ENCODE data around the gene SARDH. TPM values are rescaled to one million over a fixed set of nuclear protein-coding genes. Genes with fewer than 3 reads are reported as not detected.
"Not testable (repeated sequence)": the region's sequence is repeated elsewhere in the genome, so short reads cannot be mapped to it uniquely, and the experiment has no call there.

The SARDH gene
- total RNA-seq, 4 donors from 2014 or later, result 0.47 to 5.0 (median 0.95) TPM

DNA sequence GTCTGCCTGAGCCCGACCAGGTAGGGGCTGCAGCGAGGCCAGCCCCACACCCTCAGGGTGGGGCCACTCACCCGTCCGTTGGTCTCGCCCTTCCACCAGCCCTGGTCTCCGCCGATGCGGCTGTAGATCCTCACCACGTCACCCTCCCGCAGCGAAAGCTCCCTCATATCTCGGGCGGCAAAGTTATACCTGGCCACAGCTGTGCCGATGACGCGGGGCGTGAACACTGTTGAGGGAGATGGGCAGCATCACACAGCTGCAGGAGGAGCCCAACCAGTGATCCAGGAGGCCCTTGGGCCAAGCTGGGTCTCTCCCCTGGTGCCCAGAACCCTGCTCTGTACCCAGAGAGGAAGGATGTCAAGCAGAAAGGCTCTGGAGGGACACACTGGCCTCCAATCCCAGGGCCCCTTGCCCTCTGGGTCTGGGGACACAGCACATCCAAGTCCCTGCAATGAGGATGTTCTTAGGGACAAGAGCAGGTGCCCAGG is 30.3 kb upstream of the SARDH start:
- H3K4me1 ChIP-seq, result no peaks in the 10 kb centered on the region
- H3K27me3 ChIP-seq, result no peaks in the 10 kb centered on the region
- DNase-seq, result peak in 2 of 3 donors; percentile 26 to 27
- no peak overlapping the region for H3K4me3 ChIP-seq
- TF ChIP-seq, protein P1, sequence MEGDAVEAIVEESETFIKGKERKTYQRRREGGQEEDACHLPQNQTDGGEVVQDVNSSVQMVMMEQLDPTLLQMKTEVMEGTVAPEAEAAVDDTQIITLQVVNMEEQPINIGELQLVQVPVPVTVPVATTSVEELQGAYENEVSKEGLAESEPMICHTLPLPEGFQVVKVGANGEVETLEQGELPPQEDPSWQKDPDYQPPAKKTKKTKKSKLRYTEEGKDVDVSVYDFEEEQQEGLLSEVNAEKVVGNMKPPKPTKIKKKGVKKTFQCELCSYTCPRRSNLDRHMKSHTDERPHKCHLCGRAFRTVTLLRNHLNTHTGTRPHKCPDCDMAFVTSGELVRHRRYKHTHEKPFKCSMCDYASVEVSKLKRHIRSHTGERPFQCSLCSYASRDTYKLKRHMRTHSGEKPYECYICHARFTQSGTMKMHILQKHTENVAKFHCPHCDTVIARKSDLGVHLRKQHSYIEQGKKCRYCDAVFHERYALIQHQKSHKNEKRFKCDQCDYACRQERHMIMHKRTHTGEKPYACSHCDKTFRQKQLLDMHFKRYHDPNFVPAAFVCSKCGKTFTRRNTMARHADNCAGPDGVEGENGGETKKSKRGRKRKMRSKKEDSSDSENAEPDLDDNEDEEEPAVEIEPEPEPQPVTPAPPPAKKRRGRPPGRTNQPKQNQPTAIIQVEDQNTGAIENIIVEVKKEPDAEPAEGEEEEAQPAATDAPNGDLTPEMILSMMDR (IDR thresholded peaks at IDR 0.05), result no peak
- no peak for TF ChIP-seq POLR2A (IDR thresholded peaks at IDR 0.05)
- peaks cover 0 to 6% (median 3%) of the 10 kb centered on the region in 4 donors for H3K9me3 ChIP-seq
- H3K36me3 ChIP-seq, result peaks cover 0 to 68% (median 0%) of the 10 kb centered on the region in 3 donors
- no peak overlapping the region for H3K27ac ChIP-seq

DNA sequence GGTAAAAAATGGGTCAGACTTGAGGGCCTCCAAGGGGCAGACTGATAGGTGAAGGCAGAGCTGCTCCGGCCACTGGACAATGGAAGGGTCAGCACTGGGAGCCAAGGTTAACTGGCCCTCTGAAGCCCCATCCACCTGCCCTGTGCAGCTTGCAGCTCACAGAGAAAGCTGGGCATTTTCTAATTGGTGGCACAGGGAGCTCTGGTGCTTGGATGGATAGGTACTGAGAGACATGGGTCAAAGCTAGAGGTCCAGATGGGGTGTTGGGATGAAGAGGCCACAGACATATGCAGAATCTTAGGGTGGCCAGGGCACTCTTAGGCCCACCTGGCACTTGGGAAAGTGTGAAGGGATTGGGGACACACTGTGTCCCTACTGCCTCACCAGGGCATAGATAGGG is 29.5 kb upstream of the SARDH start:
- no peak for TF ChIP-seq POLR2A (IDR thresholded peaks at IDR 0.05)
- TF ChIP-seq, protein P1 (IDR thresholded peaks at IDR 0.05), result no peak
- Histone ChIP-seq H3K4me1 (no peaks in the 10 kb centered on the region), H3K4me3 (no peak overlapping the region), H3K27ac (no peak overlapping the region), H3K27me3 (no peaks in the 10 kb centered on the region), H3K9me3 (peaks cover 0 to 6% (median 3%) of the 10 kb centered on the region in 4 donors), H3K36me3 (peaks cover 0 to 67% (median 0%) of the 10 kb centered on the region in 3 donors)
- peak in 1 of 3 donors; percentile 14 for DNase-seq

DNA sequence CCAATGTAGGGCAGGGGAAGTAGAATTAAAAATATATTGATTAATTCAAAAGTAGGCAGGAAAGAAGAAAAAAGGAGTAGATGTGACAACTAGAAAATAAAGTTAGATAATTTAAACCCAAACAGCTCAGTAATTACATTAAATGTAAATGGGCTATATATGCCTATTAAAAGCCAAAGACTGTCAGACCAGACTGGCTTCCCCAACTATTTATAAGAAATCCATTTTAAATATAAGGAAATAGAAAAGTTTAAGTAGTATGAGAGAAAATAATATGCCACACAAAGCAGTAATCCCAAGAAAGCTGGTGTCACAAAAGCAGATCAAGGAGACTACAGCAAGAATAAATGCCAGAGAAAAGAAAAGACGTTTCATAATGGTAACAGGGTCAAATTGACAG is 28.9 kb upstream of the SARDH start:
- no peaks in the 10 kb centered on the region for H3K4me1 ChIP-seq
- peaks cover 0 to 65% (median 0%) of the 10 kb centered on the region in 3 donors for H3K36me3 ChIP-seq
- no peak overlapping the region for H3K27ac ChIP-seq
- peaks cover 0 to 6% (median 3%) of the 10 kb centered on the region in 4 donors for H3K9me3 ChIP-seq
- TF ChIP-seq POLR2A (IDR thresholded peaks at IDR 0.05), result no peak
- TF ChIP-seq, protein P1 (IDR thresholded peaks at IDR 0.05), result no peak
- H3K27me3 ChIP-seq, result no peaks in the 10 kb centered on the region
- no peak for DNase-seq
- no peak overlapping the region for H3K4me3 ChIP-seq

DNA sequence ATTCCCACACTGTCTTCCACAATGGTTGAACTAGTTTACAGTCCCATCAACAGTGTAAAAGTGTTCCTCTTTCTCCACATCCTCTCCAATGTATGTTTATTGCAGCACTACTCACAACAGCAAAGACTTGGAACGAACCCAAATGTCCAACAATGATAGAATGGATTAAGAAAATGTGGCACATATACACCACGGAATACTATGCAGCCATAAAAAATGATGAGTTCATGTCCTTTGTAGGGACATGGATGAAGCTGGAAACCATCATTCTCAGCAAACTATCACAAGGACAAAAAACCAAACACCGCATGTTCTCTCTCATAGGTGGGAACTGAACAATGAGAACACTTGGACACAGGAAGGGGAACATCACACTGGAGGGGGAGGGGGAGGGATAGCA is 28.1 kb upstream of the SARDH start:
- not testable (repeated sequence) for H3K27ac ChIP-seq, H3K9me3 ChIP-seq, H3K4me1 ChIP-seq, H3K4me3 ChIP-seq, H3K27me3 ChIP-seq, DNase-seq
- H3K36me3 ChIP-seq, result peaks cover 0 to 59% (median 0%) of the 10 kb centered on the region in 3 donors

DNA sequence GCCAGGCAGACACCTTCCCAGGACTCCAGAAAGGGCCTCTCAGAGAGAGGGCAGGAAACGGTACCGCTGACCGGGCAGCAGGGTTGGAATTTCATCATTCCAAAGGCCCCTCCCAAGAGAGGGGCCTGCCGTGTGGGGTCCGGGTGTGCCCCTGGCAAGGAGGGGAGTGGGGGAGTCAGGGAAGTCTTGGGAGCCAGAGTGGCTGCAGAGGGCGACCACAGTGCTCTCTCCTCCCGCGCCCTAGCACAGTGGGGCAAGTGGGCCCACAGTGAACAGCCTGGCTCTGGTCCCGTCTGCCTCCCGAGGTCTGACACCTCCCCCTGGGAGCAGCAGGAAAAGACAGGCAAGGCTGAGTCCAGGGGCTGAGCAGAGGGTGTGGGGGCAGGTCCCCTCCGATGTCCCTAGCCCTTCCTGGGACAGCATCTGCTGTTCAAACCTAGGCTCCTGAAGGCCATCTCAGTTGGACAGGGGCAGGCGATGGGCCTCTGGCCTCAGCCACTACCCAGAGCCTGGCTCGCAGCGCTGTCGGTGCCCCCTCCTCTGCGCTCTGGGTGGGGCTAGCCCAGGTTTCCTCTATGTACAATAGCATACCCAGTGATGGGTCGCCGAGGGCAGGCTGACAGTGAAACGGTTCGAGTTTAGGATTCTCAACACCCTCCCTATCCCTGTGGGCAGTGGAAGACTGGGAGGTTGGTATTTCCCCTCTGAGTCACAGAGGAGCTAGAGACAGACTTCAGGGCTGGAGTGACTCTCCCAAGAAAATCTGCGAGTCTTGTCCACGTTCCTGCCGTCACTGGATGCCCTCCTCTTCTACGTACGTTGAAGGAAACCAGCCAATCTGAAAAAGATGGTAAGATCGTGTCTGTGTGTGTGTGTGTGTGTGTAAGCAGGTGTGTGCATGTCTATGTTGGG is 25.4 kb upstream of the SARDH start:
- DNase-seq, result peak in 1 of 3 donors; percentile 30
- no peak for TF ChIP-seq POLR2A (IDR thresholded peaks at IDR 0.05)
- TF ChIP-seq, protein P1 (IDR thresholded peaks at IDR 0.05), result no peak
- H3K4me1 ChIP-seq, result no peaks in the 10 kb centered on the region
- H3K27me3 ChIP-seq, result no peaks in the 10 kb centered on the region
- no peak overlapping the region for H3K4me3 ChIP-seq
- H3K27ac ChIP-seq, result no peak overlapping the region
- peaks cover 0 to 6% (median 3%) of the 10 kb centered on the region in 4 donors for H3K9me3 ChIP-seq
- H3K36me3 ChIP-seq, result peaks cover 0 to 39% (median 0%) of the 10 kb centered on the region in 3 donors
